Left lung (tissue), 10 donors: ENCODE results near the gene CLMP. TPM values are rescaled to one million over a fixed set of nuclear protein-coding genes. Genes with fewer than 3 reads are reported as not detected.

Experiments used
- ATAC-seq: fragments of 200-7000 bp; cut with Tn5 transposase; one replicate; pipeline ENCODE4 v1.9.1; 2020; ENCODE audit warnings: moderate library complexity
- DNase-seq, 4 donors: peaks; one replicate each; pipeline ENCODE4 v3.0.0-alpha.2; 2013 to 2020
- H3K27ac ChIP-seq, 2 donors: fragments of 200-600 bp; sonication (generic) in 1 of 2; one replicate each; pipeline versions ENCODE4 v1.5.0 to v1.8.0; 2020 to 2021
- H3K27me3 ChIP-seq, 2 donors: fragments of 200-600 bp; sonication (generic) in 1 of 2; one replicate each; pipeline versions ENCODE4 v1.5.0 to v1.8.0; 2020 to 2021
- H3K36me3 ChIP-seq, 2 donors: fragments of 200-600 bp; sonication (generic) in 1 of 2; one replicate each; pipeline versions ENCODE4 v1.5.0 to v1.8.0; 2020 to 2021
- H3K4me1 ChIP-seq, 2 donors: fragments of 200-600 bp; one replicate each; pipeline ENCODE4 v1.8.0; 2021
- H3K4me3 ChIP-seq, 2 donors: fragments of 200-600 bp; sonication (generic) in 1 of 2; one replicate each; pipeline versions ENCODE4 v1.5.0 to v1.8.0; 2020 to 2021; ENCODE audit warnings: mild to moderate bottlenecking in 1 of 2
- H3K9me3 ChIP-seq, 2 donors: fragments of 200-600 bp; sonication (generic) in 1 of 2; one replicate each; pipeline versions ENCODE4 v1.5.0 to v1.8.0; 2020 to 2021
- CTCF ChIP-seq, 2 donors: fragments of 200-600 bp; sonication (generic) in 1 of 2; IDR thresholded peaks; one replicate each; pipeline versions ENCODE4 v1.5.0 to v1.8.0; 2021; ENCODE audit warnings: antibody characterized with exemption in 2 of 2
- intact Hi-C, 2 donors: fragments of 100-400 bp; cut with DNase I; formaldehyde crosslinking; loops; one replicate each; pipeline versions ENCODE4 v1.11.2 to v1.14.2; 2022
- polyA plus RNA-seq, 6 donors: library from polyadenylated mRNA; unstranded; fragments of 120-200 nt; gene quantifications; one replicate each; pipeline ENCODE4 v1.2.1, GENCODE V29; 2013; ENCODE audit not compliant: insufficient read length in 6 of 6
- total RNA-seq, 2 donors: library from RNA; stranded (reverse); fragmentation: NEBNext Ultra II Directional; extraction: Animal tissue kit (Norgen Biotek cat#: 25700); gene quantifications; one replicate each; pipeline ENCODE4 v1.2.1, GENCODE V29; 2021
- donor health status: DM: no; HTN: yes; CAD: no.
- donor health status: DM: no; HTN: no; CAD: no.

CLMP gene
- total and polyA plus RNA-seq, 8 donors, result 16.5 to 22.5 (median 18.1) TPM

GRCh38 chr11:123191939-123192338, 3.1 kb downstream of the CLMP start:
- TF ChIP-seq CTCF (IDR thresholded peaks at IDR 0.05), result no peak
- Histone ChIP-seq H3K4me1 (peaks cover 5 to 15% of the 10 kb centered on the region in 2 donors), H3K27ac (no peak overlapping the region), H3K36me3 (no peaks in the 10 kb centered on the region), H3K9me3 (no peaks in the 10 kb centered on the region), H3K4me3 (no peak overlapping the region), H3K27me3 (peaks cover 28 to 92% of the 10 kb centered on the region in 2 donors)
- DNase-seq (no peak), ATAC-seq (no peak)
- intact Hi-C loops, result no loop called here

GRCh38 chr11:123190518-123190917, 4.5 kb downstream of the CLMP start:
- H3K4me3 ChIP-seq, result no peak overlapping the region
- DNase-seq (no peak), ATAC-seq (no peak)
- peaks cover 17 to 87% of the 10 kb centered on the region in 2 donors for H3K27me3 ChIP-seq
- H3K4me1 ChIP-seq, result peaks cover 3 to 6% of the 10 kb centered on the region in 2 donors
- intact Hi-C loops, result no loop called here
- H3K36me3 ChIP-seq, result no peaks in the 10 kb centered on the region
- H3K9me3 ChIP-seq, result no peaks in the 10 kb centered on the region
- no peak for TF ChIP-seq CTCF (IDR thresholded peaks at IDR 0.05)
- H3K27ac ChIP-seq, result no peak overlapping the region

- ATAC-seq (peak; percentile 37), DNase-seq (no peak)
- Histone ChIP-seq H3K27me3 (peaks cover 0 to 84% of the 10 kb centered on the region in 2 donors), H3K36me3 (no peaks in the 10 kb centered on the region), H3K27ac (no peak overlapping the region), H3K4me1 (no peaks in the 10 kb centered on the region), H3K9me3 (no peaks in the 10 kb centered on the region), H3K4me3 (no peak overlapping the region)
- no peak for TF ChIP-seq CTCF (IDR thresholded peaks at IDR 0.05)
- intact Hi-C loops, result no loop called here
Measured at GRCh38 chr11:123188508-123189165, 6.4 kb downstream of the CLMP start.

GRCh38 chr11:123187665-123188507, 7.2 kb downstream of the CLMP start:
- H3K9me3 ChIP-seq, result no peaks in the 10 kb centered on the region
- no peak for TF ChIP-seq CTCF (IDR thresholded peaks at IDR 0.05)
- no peaks in the 10 kb centered on the region for H3K4me1 ChIP-seq
- H3K4me3 ChIP-seq, result no peak overlapping the region
- no peak for ATAC-seq
- DNase-seq, result no peak
- intact Hi-C loops, result no loop called here
- H3K27ac ChIP-seq, result no peak overlapping the region
- H3K27me3 ChIP-seq, result peaks cover 0 to 77% of the 10 kb centered on the region in 2 donors
- no peaks in the 10 kb centered on the region for H3K36me3 ChIP-seq

DNA sequence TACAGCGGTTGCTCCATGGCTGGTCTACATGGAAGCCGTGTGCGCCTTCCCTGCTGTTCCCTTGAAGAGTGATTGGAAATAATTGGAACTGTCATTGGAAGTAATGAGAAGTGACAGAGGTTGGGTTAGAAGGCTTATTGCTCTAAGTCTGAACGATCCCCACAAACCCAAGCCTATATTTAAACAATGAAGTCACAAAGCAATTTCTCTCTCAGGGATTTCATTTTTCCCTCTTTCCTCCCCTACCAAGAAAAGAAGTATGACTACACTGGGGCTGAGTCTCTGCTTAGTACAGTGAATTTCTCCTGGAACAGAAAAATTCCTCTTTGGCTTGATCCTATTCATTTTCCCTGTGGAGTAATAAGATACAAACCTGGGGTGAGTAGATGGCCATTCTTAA, 7.8 kb downstream of the CLMP start:
- H3K36me3 ChIP-seq, result no peaks in the 10 kb centered on the region
- H3K4me1 ChIP-seq, result no peaks in the 10 kb centered on the region
- ATAC-seq, result no peak
- intact Hi-C loops, result no loop called here
- TF ChIP-seq CTCF (IDR thresholded peaks at IDR 0.05), result no peak
- no peak for DNase-seq
- peaks cover 0 to 70% of the 10 kb centered on the region in 2 donors for H3K27me3 ChIP-seq
- H3K9me3 ChIP-seq, result no peaks in the 10 kb centered on the region
- H3K27ac ChIP-seq, result no peak overlapping the region
- no peak overlapping the region for H3K4me3 ChIP-seq
